GM18526 (cell line): Measurements from ENCODE around the gene KLHDC8A.

ENCODE experiments used
- POLR2A ChIP-seq: IDR thresholded peaks from 3 replicates; pipeline ENCODE4 v1.6.1; 2011; ENCODE audit not compliant: insufficient read length; ENCODE audit errors: extremely low read depth

KLHDC8A gene, protein sequence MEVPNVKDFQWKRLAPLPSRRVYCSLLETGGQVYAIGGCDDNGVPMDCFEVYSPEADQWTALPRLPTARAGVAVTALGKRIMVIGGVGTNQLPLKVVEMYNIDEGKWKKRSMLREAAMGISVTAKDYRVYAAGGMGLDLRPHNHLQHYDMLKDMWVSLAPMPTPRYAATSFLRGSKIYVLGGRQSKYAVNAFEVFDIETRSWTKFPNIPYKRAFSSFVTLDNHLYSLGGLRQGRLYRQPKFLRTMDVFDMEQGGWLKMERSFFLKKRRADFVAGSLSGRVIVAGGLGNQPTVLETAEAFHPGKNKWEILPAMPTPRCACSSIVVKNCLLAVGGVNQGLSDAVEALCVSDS

DNA sequence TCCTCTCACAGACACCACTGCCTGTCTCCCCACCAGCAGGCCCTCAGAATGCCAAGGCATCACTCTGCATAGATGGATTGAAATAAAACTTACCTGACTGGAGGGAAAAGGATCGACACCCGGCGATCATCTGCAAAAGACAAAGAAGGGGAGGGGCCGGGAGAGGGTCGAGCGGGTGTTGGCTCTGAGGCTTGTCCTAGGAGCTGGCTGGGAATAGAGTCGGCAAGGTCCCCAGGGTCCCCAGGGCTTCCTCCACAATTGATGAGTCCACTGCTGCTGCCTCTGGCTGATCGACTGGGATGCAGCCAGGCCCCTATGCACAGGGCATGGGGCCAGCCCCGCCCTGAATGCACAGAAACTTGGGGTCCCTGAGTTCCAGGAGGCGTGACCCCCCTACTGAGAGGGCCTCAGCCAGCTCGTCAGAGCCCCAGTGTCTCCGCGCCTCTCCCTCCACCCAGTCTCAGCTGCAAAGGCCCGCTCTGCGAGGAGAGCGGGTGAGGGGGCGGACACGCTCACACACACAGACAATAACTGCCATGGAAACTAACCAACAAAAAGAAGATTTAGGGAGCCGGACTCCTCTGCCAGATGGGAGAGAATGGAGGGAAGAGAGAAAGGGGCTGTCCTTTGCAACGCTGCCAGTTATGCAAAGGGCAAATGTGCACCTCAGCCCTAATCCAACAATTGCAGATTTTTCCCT, at the start of gene KLHDC8A:
TSS of gene KLHDC8A (minus strand) at position 483 of the 700 bp plus-strand sequence. CDS start 13,318 bp downstream, outside the sequence.
- TF ChIP-seq POLR2A, result no peak

DNA sequence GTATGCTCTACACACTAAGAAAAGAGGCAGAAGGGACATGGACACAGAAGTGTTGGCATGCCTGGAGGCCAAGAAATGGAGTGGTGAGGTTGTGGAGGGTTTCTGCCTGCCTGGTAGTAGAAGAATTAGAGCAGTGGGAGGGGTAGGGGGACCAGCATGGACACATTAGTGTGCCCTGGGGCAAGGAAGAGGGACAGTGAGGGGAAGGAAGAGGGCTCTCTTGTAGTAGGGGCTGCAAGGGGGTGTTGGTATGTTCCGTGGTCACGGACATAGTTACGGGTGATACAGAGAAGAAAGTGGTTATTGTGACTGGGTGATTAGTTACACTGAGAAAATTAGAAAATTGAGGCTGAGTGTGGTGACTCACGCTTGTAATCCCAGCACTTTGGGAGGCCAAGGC, 41.9 kb upstream of the KLHDC8A start:
- TF ChIP-seq POLR2A, result no peak

DNA sequence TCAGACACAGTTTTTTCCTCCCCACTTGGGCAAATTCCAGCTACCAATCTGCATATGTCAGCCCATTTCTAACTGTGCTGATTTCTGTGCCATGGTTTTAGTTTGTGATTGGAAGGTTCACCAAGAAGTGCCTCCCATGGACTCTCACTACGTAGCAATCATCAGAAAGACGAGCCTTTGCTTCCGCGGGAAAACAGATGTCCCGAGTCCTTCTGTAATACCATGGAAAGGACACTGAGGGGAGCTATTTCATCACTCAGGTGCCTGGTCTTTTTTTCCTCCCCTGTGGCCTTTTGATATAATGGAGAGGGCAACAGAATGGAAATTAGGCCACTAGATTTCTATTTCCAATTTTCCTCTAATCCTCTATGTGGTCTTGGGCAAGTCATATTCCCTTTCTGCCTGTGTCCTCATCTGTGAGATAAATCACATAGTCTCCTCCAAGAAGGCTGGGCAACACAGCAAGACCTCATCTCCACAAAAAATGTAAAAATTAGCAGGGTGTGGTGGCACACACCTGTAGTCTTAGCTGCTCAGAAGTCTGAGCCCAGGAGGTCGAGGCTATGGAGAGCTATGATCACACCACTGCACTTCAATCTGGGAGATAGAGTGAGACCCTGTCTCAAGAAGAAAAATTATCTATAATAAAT, 40.4 kb upstream of the KLHDC8A start:
- TF ChIP-seq POLR2A, result no peak

DNA sequence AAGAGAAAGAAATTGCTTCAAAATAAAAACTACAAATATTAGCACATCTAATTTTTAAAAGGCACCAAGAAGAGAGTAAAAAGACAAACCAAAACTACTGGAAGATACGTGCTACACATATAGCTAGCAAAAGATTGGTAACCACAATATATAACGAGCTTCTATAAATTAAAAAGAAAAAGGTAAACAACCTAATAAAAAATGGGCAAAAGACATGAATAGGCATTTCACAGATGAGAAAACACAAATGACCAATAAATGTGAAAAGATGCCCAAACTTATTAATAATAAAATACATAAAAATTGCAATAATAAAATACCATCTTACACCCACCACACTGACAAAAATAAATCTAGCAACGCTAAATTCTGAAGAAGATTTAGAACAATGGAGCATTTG, 38.9 kb upstream of the KLHDC8A start:
- TF ChIP-seq POLR2A, result no peak

DNA sequence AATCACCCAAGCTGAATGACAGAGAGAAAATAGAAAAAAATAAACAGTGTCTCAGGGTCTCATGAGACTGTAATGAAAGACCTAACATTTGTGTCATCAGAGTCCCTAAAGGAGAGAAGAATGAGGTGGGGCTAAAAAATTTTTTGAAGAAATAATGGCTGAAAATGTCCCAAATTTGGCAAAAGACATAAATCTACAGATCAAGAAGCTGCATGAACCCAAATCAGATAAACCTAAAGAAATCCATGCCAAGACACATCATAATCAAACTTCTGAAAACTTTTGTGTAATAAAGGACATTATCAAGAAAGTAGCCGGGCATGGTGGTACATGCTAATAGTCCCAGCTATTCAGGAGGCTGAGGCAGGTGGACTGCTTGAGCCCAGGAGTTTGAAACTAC, 35.9 kb upstream of the KLHDC8A start:
- no peak for TF ChIP-seq POLR2A

DNA sequence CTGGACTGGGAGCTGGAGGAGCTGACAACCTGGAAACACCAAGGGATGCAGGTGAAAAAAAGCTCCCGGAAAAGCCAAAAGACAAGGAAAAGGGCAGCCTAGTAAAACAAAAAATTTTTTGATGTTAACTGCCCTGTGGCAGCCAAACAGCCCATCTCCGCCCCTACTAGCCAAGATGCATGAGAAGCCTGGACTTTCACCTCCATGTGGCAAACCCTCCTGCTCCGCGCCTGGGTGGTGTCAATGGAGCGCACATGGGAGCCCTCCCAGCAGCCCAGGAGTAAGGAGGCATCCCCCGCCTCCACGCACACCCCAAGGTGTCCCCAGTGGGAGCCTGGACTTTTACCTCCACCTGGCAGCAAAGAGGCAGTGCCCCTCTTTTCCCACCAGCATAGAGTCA, 34.7 kb upstream of the KLHDC8A start:
- TF ChIP-seq POLR2A, result no peak

DNA sequence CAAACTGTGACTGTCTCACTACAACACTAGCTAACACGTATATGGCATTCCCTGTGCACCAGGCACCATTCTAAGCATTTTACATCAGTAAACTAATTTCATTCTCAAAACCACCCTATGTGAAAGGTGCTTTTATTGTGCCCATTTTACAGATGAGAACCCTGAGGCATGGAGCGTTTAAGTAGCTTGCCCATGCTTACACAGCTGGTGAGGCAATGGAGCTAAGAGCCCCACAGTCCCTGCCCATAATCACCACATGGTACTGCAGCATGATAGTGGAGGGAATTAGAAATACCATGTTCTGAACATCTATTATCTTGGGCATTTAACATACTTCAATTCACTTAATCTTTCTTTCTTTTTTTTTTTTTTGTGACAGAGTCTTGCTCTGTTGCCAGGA, 31.1 kb upstream of the KLHDC8A start:
- no peak for TF ChIP-seq POLR2A

DNA sequence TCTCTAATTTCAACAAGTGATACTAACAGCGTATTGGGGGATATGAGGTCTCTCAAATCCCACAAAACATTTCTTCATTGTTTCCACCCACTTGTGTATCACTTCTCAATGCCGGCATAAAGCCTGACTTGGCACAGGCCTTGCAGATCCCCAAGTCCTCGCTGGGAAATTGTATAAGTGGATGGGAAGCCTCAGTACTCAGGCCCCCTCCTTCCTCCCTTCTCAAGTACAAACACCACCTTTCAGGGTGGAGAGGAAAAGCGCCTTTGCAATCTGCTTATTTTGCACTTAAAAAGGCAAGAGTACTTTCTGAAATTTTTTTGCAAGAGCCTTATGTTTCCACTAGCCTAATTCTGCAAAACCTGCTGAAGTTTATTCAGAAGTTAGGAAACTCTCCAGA, 25.8 kb upstream of the KLHDC8A start:
- no peak for TF ChIP-seq POLR2A

DNA sequence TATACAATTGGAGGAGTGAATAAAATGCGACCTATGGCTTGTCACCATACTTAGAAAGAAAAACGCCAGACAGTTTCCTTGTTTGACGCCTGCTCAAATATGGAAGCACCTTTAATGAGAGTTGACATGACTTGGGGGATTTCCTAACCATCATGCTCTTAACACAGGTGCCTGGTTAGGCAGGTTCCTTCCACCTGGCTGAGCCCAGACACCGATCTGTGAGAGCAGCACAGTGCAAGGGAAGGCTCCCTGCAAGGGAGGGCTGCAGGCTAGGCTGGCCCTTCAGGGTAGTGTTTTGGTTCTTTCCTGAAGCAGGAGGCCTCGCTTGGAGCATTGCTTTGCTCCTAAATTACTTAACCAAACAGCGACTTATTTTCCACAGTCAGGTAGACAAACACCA, 24.6 kb upstream of the KLHDC8A start:
- no peak for TF ChIP-seq POLR2A

DNA sequence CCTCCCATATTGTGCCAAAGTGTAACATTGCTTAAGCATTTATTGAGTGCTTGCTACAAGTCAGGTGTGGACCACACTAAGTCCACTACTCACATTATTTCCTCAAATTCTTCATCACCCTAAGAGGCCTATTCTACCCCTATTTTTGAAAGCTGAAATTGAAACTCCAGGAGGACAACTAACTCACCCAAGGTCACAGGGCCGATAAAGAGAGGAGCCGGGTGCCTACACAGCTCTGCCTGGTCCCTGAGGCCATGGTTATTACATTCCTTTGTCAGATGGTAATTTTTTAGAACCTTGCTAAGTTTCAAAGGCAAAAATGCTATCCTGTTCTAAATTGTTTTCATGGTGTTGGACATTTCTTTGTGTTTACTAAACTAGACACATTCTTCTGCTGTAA, 24.2 kb upstream of the KLHDC8A start:
- TF ChIP-seq POLR2A, result no peak

DNA sequence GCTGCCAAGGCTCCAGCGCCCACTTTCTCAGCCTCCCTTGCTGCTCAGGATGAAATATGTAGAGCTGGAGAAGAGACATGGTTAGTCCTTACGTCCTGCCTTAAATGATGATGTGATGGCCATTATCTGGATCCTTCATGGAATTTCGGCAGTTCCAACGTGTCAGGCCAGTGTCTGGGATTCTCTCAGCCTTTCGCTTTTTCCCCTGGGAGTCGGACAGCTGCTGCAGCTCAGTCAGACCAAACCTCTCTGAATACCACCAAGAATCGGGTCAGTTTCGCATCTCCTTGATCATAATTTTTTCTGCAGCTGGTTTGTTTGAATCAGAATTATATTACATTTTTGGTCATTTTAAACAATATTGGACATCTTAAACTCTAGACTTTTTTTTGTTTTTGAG, 22.3 kb upstream of the KLHDC8A start:
- TF ChIP-seq POLR2A, result no peak

DNA sequence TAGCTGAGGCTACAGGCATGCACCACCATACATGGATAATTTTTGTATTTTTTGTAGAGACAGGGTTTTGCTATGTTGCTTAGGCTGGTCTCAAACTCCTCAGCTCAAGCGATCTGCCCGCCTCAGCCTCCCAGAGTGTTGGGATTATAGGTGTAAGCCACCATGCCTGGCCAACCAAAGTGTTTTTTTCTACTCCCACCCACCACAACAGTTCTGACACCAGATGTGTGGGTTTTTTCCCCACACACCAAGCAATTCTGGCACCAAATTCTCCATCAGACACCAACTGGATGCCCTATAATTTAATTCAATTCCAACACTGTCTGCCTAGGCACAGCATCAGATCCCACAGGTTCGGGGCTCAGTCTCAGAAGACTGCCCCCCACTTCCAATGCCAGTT, 20.6 kb upstream of the KLHDC8A start:
- no peak for TF ChIP-seq POLR2A

DNA sequence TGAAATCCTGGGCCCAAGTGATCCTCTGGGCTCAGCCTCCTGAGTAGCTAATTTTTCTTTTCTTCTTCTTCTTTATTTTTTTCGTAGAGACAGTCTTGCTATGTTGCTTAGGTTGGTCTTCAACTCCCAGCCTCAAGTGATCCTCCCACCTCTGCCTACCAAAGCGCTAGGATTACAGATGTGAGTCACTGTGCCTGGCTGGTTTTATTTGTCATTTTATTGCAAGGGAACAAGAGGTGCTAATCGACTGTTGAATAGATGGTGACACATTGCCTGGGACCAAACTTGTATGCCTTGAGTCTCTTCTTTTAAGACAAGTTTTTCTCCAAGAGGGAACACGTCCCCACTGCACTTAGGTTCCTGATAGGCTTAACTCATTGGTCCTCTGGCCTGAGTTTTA, 20.0 kb upstream of the KLHDC8A start:
- no peak for TF ChIP-seq POLR2A

DNA sequence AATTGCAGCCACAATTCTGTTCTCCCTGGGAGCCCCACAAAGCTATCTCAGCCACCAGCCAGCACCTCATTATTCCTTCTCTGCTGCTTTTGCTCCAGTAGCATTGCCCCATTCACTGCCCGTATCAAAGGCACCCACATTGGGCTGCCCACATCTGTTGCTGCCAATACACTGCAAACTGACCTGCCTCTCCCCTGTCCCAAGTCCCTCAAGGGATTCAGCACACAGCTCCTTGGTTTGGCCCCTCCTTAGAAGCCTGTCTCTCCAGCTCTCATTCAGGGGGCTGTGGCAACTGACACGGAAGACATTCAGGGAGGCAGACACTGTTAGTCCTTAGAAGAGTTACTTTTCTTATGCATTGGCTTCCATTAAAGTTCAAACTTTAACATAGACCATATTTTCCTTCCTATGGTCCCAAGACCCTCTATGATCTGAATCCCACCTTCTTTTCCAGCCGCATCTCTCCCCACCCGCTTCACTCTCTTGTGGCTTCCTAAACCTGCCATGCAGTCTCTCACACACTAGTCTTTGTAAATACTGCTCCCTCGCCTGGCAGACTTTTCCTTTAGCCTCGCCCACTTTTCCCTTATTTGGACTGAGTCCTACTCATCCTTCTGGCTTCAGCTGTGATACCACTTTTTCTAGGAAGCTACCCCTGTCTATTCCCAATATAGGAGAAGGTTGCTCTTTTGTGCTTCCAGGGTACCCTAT, 19.3 kb upstream of the KLHDC8A start:
- no peak for TF ChIP-seq POLR2A

DNA sequence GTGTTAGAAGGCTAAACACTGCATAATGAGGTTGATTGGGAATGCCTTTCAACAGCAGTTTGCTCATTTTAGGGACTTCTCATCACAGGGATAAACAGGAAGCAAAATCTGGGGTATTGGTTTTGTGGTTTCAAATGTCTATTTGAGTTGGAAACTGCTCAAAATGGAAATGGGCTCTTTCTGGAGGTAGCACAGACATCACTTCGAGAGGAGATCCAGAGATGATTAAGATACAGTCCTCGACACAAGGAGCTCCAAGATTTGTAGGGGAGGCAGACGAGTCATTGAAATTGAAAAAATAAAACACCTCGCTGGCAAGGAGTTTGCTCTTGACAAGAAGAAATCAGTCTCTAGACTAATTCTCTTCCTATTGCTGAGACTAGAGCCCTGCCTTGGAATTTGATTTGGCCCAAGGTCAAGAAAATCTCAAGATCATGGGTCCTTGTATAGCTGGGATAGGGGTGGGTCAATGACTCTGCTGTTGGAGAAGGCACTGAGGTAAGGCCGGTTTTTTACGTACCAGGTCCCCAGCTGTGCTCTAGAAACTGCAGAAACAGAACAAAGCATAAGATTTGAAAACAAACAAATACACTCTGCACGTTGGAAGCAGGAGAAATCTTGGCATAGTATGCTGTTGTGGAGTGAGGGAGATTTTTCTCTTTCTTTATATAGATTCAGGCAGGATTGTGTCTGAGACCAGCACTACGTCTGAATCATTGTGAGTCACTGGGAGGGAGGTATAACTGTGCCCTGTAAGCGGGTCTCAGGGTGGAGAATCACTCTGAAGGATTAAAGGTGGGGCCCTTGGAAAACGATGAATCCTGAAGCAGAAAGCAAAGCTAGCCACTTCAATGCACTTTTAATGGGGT, 17.7 kb upstream of the KLHDC8A start:
- no peak for TF ChIP-seq POLR2A
